SH-SY5Y (cell line): ENCODE measurements around the gene NLGN4Y.

ENCODE experiments used
- GATA2 ChIP-seq: IDR thresholded peaks from 2 replicates; pipeline ENCODE4 v1.6.1; 2011; ENCODE audit warnings: mild to moderate bottlenecking, low read depth, low read length
- GATA3 ChIP-seq: IDR thresholded peaks from 2 replicates; pipeline ENCODE4 v1.6.1; 2011; ENCODE audit warnings: low read depth, mild to moderate bottlenecking, low read length, moderate library complexity

Gene NLGN4Y

GRCh38 chrY:14778208-14778607 is 253.9 kb downstream of the NLGN4Y start:
- no peak for TF ChIP-seq GATA2
- TF ChIP-seq GATA3 = no peak

GRCh38 chrY:14793104-14793503 is 268.8 kb downstream of the NLGN4Y start:
- no peak for TF ChIP-seq GATA2
- TF ChIP-seq GATA3 = no peak

GRCh38 chrY:14793674-14794073 is 269.3 kb downstream of the NLGN4Y start:
- TF ChIP-seq GATA2 = no peak
- no peak for TF ChIP-seq GATA3

GRCh38 chrY:14798010-14798409 is 273.7 kb downstream of the NLGN4Y start:
- TF ChIP-seq GATA3 (no peak), GATA2 (no peak)

- TF ChIP-seq GATA3 = no peak
- TF ChIP-seq GATA2 = no peak
Observed at GRCh38 chrY:14801096-14801495, 276.8 kb downstream of the NLGN4Y start.

GRCh38 chrY:14802125-14802524 is 277.8 kb downstream of the NLGN4Y start:
- TF ChIP-seq GATA2 (no peak), GATA3 (no peak)

- TF ChIP-seq GATA2 (no peak), GATA3 (no peak)
Observed at GRCh38 chrY:14804041-14804440, 279.7 kb downstream of the NLGN4Y start.

GRCh38 chrY:14818452-14818851 is 294.1 kb downstream of the NLGN4Y start:
- no peak for TF ChIP-seq GATA2
- TF ChIP-seq GATA3 = no peak

- TF ChIP-seq GATA2 (no peak), GATA3 (no peak)
Observed at GRCh38 chrY:14822201-14822600, 297.9 kb downstream of the NLGN4Y start.

GRCh38 chrY:14822906-14823305 is 298.6 kb downstream of the NLGN4Y start:
- no peak for TF ChIP-seq GATA2
- no peak for TF ChIP-seq GATA3

- no peak for TF ChIP-seq GATA3
- TF ChIP-seq GATA2 = no peak
Observed at GRCh38 chrY:14824583-14824982, 300.3 kb downstream of the NLGN4Y start.

GRCh38 chrY:14825728-14826127 is 301.4 kb downstream of the NLGN4Y start:
- TF ChIP-seq GATA3 = no peak
- TF ChIP-seq GATA2 = no peak

- no peak for TF ChIP-seq GATA3
- no peak for TF ChIP-seq GATA2
Observed at GRCh38 chrY:14828531-14828930, 304.2 kb downstream of the NLGN4Y start.

GRCh38 chrY:14829366-14829885 is 305.1 kb downstream of the NLGN4Y start:
- TF ChIP-seq GATA3 (no peak), GATA2 (no peak)

- TF ChIP-seq GATA2 (no peak), GATA3 (no peak)
Observed at GRCh38 chrY:14834103-14835060, 310.1 kb downstream of the NLGN4Y start.

GRCh38 chrY:14837466-14837865 is 313.1 kb downstream of the NLGN4Y start:
- TF ChIP-seq GATA3 = no peak
- no peak for TF ChIP-seq GATA2

- TF ChIP-seq GATA2 (no peak), GATA3 (no peak)
Observed at GRCh38 chrY:14850734-14851133, 326.4 kb downstream of the NLGN4Y start.

GRCh38 chrY:14860448-14860847 is 336.1 kb downstream of the NLGN4Y start:
- no peak for TF ChIP-seq GATA3
- TF ChIP-seq GATA2 = no peak
